Ascending aorta (tissue), 2 donors: ENCODE measurements around the gene RUNX2. TPM values are rescaled to one million over a fixed set of nuclear protein-coding genes. Genes with fewer than 3 reads are reported as not detected.
A peak's percentile ranks its signal among the peaks of the same experiment; 100 is the strongest.

Experiments
- DNase-seq, 2 donors: peaks; one replicate each; pipeline ENCODE4 v3.0.0-alpha.2; 2019; ENCODE audit warnings: low spot score in 2 of 2
- H3K27ac ChIP-seq, 2 donors: fragments of 200-600 bp; sonication (generic); one replicate each; pipeline ENCODE4 v1.5.1; 2016 to 2017; ENCODE audit warnings: mild to moderate bottlenecking in 1 of 2
- H3K27me3 ChIP-seq: fragments of 200-600 bp; sonication (generic); one replicate; pipeline ENCODE4 v1.5.1; 2017
- H3K36me3 ChIP-seq, 2 donors: fragments of 200-600 bp; sonication (generic); one replicate each; pipeline ENCODE4 v1.5.1; 2016
- H3K4me1 ChIP-seq, 2 donors: fragments of 200-600 bp; sonication (generic); one replicate each; pipeline ENCODE4 v1.5.1; 2016 to 2017; ENCODE audit warnings: mild to moderate bottlenecking in 1 of 2
- H3K4me3 ChIP-seq, 2 donors: fragments of 200-600 bp; sonication (generic); one replicate each; pipeline ENCODE4 v1.5.1; 2016 to 2017; ENCODE audit warnings: mild to moderate bottlenecking in 1 of 2
- H3K9me3 ChIP-seq, 2 donors: fragments of 200-600 bp; sonication (generic); one replicate each; pipeline ENCODE4 v1.5.1; 2016
- intact Hi-C: fragments of 100-400 bp; cut with DNase I; formaldehyde crosslinking; loops from one replicate; pipeline ENCODE4 v1.15.1; 2023
- total RNA-seq: library from RNA; depleted of rRNA; stranded (reverse); fragments of >200 nt; gene quantifications from one replicate; pipeline ENCODE4 v1.1.0, GENCODE V29; 2016
- TF ChIP-seq, protein P1 (sequence below), 3 experiments: fragments of 200-600 bp in 2 of 3; fragments of 450-650 bp in 1 of 3; sonication (generic) in 2 of 3; IDR thresholded peaks; one replicate each; pipeline ENCODE4 v1.5.1; 2016 to 2019; ENCODE audit warnings: antibody characterized with exemption in 3 of 3, mild to moderate bottlenecking in 1 of 3, moderate library complexity in 1 of 3

RUNX2 gene
- total RNA-seq, 1 donor from 2014 or later = 0.21 TPM

GRCh38 chr6:45610374-45610773, 282.2 kb downstream of the RUNX2 start:
- TF ChIP-seq, protein P1, sequence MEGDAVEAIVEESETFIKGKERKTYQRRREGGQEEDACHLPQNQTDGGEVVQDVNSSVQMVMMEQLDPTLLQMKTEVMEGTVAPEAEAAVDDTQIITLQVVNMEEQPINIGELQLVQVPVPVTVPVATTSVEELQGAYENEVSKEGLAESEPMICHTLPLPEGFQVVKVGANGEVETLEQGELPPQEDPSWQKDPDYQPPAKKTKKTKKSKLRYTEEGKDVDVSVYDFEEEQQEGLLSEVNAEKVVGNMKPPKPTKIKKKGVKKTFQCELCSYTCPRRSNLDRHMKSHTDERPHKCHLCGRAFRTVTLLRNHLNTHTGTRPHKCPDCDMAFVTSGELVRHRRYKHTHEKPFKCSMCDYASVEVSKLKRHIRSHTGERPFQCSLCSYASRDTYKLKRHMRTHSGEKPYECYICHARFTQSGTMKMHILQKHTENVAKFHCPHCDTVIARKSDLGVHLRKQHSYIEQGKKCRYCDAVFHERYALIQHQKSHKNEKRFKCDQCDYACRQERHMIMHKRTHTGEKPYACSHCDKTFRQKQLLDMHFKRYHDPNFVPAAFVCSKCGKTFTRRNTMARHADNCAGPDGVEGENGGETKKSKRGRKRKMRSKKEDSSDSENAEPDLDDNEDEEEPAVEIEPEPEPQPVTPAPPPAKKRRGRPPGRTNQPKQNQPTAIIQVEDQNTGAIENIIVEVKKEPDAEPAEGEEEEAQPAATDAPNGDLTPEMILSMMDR (IDR thresholded peaks at IDR 0.05) = no peak
- Histone ChIP-seq H3K27ac (no peak overlapping the region), H3K9me3 (no peaks in the 10 kb centered on the region), H3K4me1 (no peaks in the 10 kb centered on the region), H3K4me3 (no peak overlapping the region), H3K27me3 (no peaks in the 10 kb centered on the region), H3K36me3 (no peaks in the 10 kb centered on the region)
- no peak for DNase-seq
- intact Hi-C loops = no loop called here

DNA sequence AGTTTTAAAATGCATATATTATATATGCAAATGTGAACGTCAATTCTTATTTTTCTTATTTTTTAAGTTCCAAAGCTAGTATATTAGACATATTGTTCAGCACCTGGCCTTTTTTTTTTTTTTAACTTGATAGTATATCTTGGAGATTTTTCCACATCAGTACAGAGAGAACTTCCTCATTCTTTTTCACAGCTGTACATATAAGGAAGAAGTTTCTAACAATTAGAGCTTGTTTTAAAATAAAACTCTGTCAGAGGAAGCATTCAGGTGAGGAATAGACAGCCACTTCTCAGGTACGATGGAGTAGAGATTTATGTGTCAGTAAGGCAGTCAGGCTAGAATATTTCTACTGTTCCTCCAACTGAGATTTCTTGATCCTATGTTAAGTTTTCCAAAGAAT, 282.7 kb downstream of the RUNX2 start:
- TF ChIP-seq, protein P1 (IDR thresholded peaks at IDR 0.05) = no peak
- DNase-seq = no peak
- intact Hi-C loops = no loop called here
- Histone ChIP-seq H3K4me3 (no peak overlapping the region), H3K4me1 (no peaks in the 10 kb centered on the region), H3K9me3 (no peaks in the 10 kb centered on the region), H3K27ac (no peak overlapping the region), H3K36me3 (no peaks in the 10 kb centered on the region), H3K27me3 (no peaks in the 10 kb centered on the region)

DNA sequence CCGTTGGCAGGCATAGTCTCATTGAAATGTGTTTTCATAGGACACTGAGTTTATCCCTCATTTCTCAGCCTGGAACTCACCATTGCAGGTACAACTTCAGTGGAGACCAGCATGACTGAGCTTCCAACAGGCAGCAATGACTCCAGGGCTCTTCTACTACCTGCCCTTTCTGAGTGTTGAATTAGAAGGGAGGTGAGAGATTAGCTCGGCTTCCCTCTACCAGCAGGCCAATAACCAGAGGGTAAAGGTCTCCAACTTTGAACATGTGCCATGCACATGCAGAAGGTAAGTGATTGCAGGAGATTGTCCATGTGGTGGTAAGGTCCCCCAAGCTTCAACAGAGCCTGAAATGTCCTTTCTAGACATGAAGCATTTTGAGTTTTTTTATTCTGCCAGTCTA, 283.4 kb downstream of the RUNX2 start:
- no peaks in the 10 kb centered on the region for H3K9me3 ChIP-seq
- intact Hi-C loops = no loop called here

DNA sequence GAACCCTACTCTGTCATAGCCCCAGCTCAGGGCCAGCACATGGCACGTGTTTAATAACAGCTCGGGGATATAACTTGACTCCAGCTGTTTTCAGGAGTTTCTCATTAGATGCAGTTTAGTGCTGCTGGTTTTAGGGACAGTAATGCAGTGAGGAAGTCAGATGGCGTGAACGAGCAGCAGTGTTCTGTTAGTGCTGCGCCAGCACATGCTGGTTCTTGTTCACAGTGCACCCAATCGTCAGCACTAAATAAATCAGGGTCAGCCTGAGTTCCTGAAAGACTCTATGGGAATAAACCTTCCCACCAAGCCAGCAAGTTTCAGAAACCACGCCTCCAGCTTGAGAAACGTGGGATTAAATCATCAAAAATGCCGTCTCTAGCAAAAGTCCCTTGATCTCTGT, 285.5 kb downstream of the RUNX2 start:
- TF ChIP-seq, protein P1 (IDR thresholded peaks at IDR 0.05) = no peak
- Histone ChIP-seq H3K27ac (no peak overlapping the region), H3K36me3 (no peaks in the 10 kb centered on the region), H3K4me3 (no peak overlapping the region), H3K4me1 (no peaks in the 10 kb centered on the region), H3K9me3 (no peaks in the 10 kb centered on the region), H3K27me3 (no peaks in the 10 kb centered on the region)
- DNase-seq = peak in 1 of 2 donors; percentile 12
- intact Hi-C loops = no loop called here

More for the DNA sequence above, 283.4 kb downstream of the RUNX2 start:
- no peak for DNase-seq
- no peaks in the 10 kb centered on the region for H3K36me3 ChIP-seq
- no peaks in the 10 kb centered on the region for H3K4me1 ChIP-seq
- H3K27me3 ChIP-seq = no peaks in the 10 kb centered on the region
- no peak overlapping the region for H3K27ac ChIP-seq
- no peak overlapping the region for H3K4me3 ChIP-seq
- TF ChIP-seq, protein P1 (IDR thresholded peaks at IDR 0.05) = no peak

- intact Hi-C loops = no loop called here
- Histone ChIP-seq H3K36me3 (no peaks in the 10 kb centered on the region), H3K27ac (no peak overlapping the region), H3K27me3 (no peaks in the 10 kb centered on the region), H3K4me3 (no peak overlapping the region), H3K4me1 (no peaks in the 10 kb centered on the region), H3K9me3 (no peaks in the 10 kb centered on the region)
- TF ChIP-seq, protein P1 (IDR thresholded peaks at IDR 0.05) = no peak
- DNase-seq = no peak
These were observed 286.6 kb downstream of the RUNX2 start for GRCh38 chr6:45614488-45615285.
